HepG2 (cell line): ENCODE results near the gene CRNN.

Experiments used
- BHLHE40 ChIP-seq: IDR thresholded peaks from 2 replicates; pipeline ENCODE4 v1.6.1; 2011; ENCODE audit warnings: low read length, improper control_type of control experiment
- DZIP1 ChIP-seq: sonication (generic); formaldehyde crosslinking; IDR thresholded peaks from 2 replicates; pipeline ENCODE4 v1.5.0; 2020; ENCODE audit warnings: mild to moderate bottlenecking, missing genetic modification reagents
- HCFC1 ChIP-seq: fragments of 150-350 bp; IDR thresholded peaks from 2 replicates; pipeline ENCODE4 v1.6.1; 2014; ENCODE audit warnings: low read depth, low read length
- KAT7 ChIP-seq: IDR thresholded peaks from 2 replicates; pipeline ENCODE4 v1.6.1; 2018; ENCODE audit warnings: borderline replicate concordance, missing compliant biosample characterization
- KDM5A ChIP-seq: fragments of 200-600 bp; sonication (generic); IDR thresholded peaks from 2 replicates; pipeline ENCODE4 v1.7.0; 2018; ENCODE audit warnings: antibody characterized with exemption, mild to moderate bottlenecking, low read length, borderline replicate concordance
- KLF16 ChIP-seq, 2 experiments: sonication (generic) in 1 of 2; formaldehyde crosslinking in 1 of 2; IDR thresholded peaks; 2 replicates each; pipeline versions ENCODE4 v1.6.1 to v1.8.0; 2016 to 2023; ENCODE audit warnings: missing genetic modification reagents in 2 of 2, missing compliant biosample characterization in 1 of 2
- NFYB ChIP-seq: sonication (generic); formaldehyde crosslinking; IDR thresholded peaks from 2 replicates; pipeline ENCODE4 v1.4.0; 2020; ENCODE audit warnings: missing genetic modification reagents
- SIN3A ChIP-seq: IDR thresholded peaks from 2 replicates; pipeline ENCODE4 v1.6.1; 2011; ENCODE audit warnings: low read depth, mild to moderate bottlenecking, control low read depth, low read length, borderline replicate concordance
- TAF15 ChIP-seq: fragments of 200-400 bp; formaldehyde crosslinking; IDR thresholded peaks from one replicate; pipeline ENCODE4 v1.6.1; 2018; ENCODE audit warnings: mild to moderate bottlenecking, low read depth, low read length; ENCODE audit not compliant: poor library complexity, severe bottlenecking
- YY1 ChIP-seq: IDR thresholded peaks from 2 replicates; pipeline ENCODE4 v1.6.1; 2011; ENCODE audit warnings: low read length, low read depth, moderate library complexity, mild to moderate bottlenecking; ENCODE audit not compliant: insufficient read depth, insufficient replicate concordance
- ZBTB33 ChIP-seq: sonication (generic); formaldehyde crosslinking; IDR thresholded peaks from 2 replicates; pipeline ENCODE4 v1.4.0; 2020; ENCODE audit warnings: missing genetic modification reagents
- ZNF205 ChIP-seq: IDR thresholded peaks from 2 replicates; pipeline ENCODE4 v1.6.1; 2018; ENCODE audit warnings: missing biosample characterization, missing genetic modification reagents
- ZNF609 ChIP-seq: sonication (generic); formaldehyde crosslinking; IDR thresholded peaks from 2 replicates; pipeline ENCODE4 v1.4.0; 2020; ENCODE audit warnings: mild to moderate bottlenecking, missing genetic modification reagents, borderline replicate concordance
- TF ChIP-seq, protein P1 (sequence below): sonication (generic); formaldehyde crosslinking; IDR thresholded peaks from 2 replicates; pipeline ENCODE4 v1.5.0; 2020; ENCODE audit warnings: mild to moderate bottlenecking, missing genetic modification reagents, moderate library complexity

DNA sequence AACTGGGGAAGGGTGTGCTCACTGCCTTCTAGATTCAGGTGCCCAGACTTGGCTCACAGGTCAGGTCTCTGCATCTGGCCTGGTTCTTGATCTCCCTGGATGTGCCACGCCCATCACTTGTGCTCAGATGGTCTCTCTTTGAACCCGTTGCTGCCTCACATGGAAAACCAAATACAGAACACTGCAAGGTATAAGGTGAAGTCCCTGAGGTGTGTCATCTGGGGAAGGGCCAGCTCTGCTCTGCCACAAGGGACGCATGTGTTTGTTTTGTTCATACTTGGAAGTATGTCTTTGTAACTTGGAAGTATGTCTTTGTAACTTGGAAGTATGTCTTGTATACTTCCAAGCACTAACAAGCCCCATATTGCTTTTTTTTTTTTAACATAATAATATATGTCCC, 13.4 kb upstream of the CRNN start:
- TF ChIP-seq YY1 (no peak), KAT7 (CRISPR knock-in tag) (no peak), TAF15 (no peak), DZIP1 (no peak), ZBTB33 (CRISPR knock-in tag) (no peak), SIN3A (no peak), HCFC1 (no peak), KDM5A (no peak), BHLHE40 (no peak), NFYB (no peak), KLF16 (CRISPR knock-in tag; IDR thresholded peaks at IDR 0.05) (no peak), ZNF205 (CRISPR knock-in tag) (no peak), ZNF609 (no peak)
- TF ChIP-seq, protein P1, sequence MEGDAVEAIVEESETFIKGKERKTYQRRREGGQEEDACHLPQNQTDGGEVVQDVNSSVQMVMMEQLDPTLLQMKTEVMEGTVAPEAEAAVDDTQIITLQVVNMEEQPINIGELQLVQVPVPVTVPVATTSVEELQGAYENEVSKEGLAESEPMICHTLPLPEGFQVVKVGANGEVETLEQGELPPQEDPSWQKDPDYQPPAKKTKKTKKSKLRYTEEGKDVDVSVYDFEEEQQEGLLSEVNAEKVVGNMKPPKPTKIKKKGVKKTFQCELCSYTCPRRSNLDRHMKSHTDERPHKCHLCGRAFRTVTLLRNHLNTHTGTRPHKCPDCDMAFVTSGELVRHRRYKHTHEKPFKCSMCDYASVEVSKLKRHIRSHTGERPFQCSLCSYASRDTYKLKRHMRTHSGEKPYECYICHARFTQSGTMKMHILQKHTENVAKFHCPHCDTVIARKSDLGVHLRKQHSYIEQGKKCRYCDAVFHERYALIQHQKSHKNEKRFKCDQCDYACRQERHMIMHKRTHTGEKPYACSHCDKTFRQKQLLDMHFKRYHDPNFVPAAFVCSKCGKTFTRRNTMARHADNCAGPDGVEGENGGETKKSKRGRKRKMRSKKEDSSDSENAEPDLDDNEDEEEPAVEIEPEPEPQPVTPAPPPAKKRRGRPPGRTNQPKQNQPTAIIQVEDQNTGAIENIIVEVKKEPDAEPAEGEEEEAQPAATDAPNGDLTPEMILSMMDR (CRISPR knock-in tag) = no peak
